HG03045 (cell line): ENCODE results near the gene CACNA2D2.

Experiments
- ATAC-seq: cut with Tn5 transposase; IDR thresholded peaks from one replicate; pipeline ENCODE4 v1.9.1; 2021; ENCODE audit warnings: mild to moderate bottlenecking, moderate library complexity; ENCODE audit not compliant: unreplicated experiment

CACNA2D2 gene

DNA sequence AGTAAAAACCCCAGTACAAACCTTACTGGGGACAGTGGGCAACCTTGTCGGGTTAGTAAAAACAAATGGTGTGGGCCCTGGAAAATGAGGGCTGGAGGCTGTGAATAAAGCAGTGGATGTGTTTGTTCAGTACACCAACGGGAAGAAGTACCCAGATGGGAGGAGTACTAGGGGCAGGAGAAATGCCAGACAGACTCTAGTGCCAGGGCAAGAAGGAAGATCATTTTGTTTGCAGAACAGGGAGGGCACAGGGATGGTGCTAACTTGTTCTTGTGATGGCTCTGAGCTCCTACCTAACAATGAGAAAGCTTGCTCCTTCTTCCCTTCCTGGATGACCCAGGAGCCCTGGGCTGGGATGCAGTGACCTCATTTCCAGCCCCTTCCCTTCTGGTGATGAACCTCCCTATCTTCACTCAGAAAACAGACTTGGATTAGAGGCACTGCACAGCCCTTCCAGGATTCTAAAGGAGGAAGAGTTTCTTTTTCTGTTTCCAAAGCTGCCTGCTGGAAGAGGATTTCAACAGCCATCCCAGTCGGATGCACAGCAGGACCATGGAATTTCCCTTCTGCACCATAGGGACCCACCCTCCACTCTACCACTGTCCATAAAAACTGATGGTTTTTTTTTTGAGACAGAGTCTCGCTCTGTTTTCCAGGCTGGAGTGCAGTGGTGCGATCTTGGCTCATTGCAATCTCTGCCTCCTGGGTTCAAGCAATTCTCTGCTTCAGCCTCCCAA lies 168.9 kb downstream of the CACNA2D2 start:
- no peak for ATAC-seq

DNA sequence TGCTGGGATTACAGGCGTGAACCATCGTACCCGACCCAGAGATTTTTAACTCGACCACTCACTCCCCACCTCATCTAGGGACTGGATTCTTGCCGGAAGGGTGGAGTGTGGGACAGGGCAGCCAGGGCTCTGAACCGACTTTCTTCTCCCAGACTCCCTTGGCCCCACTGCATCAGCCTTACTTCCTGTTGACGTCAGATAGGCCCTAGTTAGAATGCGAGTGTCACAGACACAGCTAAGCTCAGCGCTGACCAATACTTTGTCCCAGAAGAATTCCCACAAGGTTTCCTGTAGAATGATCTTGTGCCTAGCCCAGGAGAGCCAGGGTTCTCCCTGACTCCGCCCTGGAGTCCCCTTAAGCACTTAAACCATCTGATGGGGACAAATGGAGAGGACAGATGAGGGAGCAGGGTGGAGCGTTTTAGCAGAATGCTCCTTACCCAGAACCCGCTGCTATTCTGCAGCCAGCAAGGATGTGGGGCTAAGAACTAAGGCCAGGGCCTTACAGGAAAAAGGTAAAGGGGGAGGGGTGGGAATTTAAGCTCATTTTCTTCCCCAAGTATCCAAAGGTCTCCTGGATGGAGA lies 169.6 kb downstream of the CACNA2D2 start:
- ATAC-seq: no peak

DNA sequence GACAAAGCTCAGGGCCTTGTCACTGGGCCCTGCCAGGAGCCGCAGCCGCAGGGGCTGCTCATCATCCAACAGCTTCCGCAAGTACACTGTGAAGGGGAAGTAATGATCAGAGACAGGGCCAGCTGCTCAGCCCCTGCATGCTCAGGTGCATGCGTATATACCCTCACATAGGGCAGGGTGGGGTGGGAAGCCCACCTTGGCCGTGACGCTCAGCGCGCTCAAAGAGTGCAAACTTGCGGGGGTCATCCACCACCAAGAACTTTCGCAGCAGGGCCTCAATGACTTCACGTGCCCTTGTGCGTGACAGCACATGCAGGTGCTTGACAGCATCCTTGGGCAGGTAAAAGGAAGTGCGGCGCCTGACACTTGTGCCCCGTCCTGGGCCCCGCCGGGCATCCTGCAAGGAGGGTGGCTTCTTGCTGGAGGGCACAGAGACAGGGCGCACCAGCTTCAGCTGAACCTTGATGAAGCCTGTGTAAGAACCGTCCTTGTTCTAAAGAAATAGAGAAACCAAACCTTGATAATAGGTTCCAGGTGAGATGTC lies 172.0 kb downstream of the CACNA2D2 start:
- no peak for ATAC-seq

DNA sequence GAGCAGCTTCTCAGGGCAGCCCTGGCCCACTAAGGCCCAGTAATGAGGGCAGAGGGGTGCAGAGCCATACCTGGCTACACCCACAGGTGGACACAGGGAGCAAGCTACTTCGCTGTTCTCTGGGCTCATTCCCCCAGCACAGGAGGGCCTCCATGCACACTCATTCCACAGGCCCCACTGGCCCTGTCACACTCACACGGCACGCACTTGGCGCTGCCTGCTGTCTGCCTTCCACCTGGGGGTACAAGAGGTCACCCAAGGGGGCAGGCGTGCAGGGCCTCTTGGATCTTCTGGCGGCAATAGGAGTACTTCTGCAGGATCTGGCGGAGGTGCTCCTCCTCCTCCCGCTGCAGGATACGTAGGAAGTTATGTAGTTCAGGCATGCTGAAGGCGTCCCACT lies 173.1 kb downstream of the CACNA2D2 start:
- ATAC-seq: no peak

DNA sequence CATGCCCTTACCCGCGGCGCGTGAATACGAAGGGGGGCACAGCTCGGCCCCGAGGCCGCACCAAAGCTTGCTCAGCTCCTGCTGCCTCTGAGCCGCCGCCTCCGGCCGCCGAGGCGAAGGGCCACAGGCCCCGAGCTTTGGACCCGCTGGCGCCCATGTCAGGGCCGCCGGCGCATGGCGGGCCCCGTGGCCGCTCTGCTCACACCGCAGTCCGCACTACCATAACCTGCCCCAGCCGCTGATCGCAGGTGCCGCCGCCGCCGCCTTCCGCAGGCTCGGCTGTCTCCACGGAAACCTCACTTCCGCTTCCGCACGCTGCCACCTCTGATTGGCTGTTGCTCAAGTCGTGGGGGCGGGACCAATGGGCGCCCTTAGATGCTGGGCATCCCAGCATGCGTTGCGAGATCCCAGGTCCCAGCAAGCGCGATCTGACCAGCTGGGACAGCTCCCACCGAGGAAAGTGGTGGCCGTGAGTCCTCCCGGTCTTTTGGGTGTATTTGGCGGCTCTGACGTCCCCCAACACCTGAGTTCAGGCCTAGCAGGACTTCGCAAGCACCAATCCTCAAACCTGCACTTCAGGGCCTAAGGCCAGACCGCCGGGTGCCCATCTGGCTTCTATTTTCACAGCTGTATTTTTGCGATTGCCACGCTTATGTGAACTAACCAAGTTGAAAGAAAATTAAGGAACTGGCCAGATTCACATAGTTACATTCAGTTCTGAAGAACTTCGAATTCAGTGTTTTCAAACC lies 175.3 kb downstream of the CACNA2D2 start, which contains the start of gene TUSC2:
Gene TUSC2 (minus strand): TSS at position 281 of the 749 bp plus-strand sequence. CDS start 124 bp downstream, at position 157.
- peak; percentile 86 for ATAC-seq

DNA sequence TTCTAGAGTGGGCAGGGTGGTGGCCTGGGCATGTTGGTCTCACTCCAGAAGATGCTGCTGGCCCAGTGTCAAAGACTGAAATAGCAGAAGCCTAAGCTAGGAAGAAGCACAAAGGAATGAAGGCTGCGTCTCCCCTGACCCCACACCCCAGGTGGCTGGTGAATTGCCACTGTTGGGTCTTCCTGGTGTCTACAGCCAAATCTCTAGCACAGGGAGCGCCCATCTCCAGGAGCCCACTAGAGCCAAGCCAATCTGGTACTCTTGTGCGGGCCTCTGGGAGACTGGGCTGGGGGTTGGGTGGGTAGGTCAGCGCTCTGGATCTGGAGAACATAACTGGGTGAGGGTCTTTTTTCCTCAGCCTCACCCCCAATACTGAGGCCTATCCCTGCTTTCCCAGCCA lies 176.3 kb downstream of the CACNA2D2 start:
- ATAC-seq: no peak

DNA sequence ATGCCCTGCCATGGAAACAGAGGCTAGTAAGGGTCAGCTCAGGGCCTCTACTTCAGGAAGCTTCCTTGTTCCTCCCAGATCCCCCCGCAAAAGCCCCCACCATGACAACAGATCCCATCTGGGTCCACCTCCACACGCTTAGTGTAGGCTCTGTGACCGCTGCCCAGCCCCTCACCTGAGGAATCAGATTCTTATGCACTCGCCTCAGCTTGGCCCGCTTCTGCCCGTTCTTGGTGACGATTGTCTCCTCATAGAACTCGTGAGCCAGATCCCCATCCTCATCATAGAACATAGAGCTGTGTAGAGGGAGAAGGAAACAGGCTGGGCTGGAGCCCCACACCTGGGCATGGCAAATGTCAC lies 177.3 kb downstream of the CACNA2D2 start:
- no peak for ATAC-seq

DNA sequence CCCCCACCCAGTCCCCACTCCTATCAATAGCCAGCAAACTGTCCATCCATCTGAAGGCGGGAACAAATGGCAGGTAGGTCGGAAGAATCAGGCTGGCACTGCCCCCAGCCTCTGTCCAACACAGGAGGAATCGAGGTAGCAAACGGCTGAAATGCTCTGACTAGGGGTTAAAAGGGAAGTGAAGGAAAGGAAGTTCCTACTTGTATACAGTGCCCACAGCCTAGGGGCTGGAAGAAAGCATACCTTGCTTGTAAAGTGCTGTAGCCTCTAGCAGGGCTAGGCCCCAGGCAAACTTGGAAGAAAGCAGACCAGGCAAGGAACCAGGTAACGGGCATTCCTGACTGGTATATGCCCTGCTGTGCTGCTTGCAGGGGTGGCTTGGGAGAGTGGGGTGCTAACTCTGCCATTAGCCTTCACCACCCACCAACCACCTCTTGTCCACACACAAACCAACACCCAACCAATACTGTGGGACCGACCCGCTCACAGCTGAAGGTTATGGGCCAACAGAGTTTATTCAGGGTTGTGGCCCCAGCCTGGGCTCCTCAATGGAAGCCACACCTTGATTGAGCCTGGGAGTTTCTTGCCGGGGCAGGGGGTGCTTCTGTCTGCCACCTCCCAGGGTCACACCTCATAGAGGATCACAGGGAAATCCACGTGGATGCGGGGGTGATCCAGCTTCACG lies 177.8 kb downstream of the CACNA2D2 start:
- no peak for ATAC-seq

DNA sequence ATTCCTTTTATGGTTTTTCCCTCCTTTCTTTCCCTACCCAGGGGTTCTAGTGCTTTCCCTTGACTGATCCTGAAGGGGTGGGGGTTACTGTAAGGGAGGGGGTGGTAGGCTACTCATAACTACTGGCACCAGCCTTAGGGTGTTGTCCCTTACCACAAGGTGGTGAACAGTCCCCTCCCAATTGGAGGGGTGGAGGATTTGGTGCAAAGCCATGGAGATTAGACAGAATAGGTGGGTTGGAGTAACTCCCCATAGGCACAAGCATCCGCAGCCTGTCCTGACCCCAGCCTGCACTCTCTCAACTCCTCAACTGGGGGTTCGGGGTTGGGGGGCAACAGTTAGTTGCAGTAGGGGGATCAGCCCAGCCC lies 178.3 kb downstream of the CACNA2D2 start:
- ATAC-seq: no peak

DNA sequence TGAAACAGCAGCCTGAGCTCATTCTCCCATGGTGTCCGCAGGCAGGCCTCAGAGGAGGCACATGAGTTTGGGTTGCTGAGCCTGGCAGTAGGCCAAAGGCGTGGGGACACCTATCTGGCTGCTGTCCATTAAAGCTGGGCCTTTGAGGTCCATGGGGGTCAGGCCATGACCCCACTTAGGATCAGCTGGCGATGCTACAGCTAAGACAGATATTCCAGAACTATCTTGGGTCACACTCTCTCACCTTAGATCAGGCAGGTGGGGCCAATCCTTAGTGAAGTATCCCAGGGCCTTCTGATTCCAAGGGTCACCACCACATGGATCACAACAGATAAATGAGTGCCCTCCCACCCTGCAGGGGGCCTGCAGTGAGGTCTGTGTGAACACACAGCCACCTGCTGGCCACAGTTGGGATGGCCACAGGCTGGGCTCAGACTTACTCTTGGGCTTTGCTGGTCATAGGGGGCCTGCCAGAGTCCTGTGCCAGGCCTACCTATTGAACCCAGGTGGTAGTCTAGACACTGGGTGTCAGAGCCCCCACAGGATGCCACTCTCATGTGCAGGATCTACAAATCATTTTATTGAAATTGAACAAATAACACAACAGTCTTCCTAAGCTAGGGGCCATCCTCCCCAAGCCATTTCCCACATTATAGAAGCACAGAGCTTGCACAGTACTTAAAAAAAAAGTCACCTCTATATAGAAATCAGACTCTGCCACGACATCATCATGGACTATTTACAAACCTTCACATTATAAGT lies 178.9 kb downstream of the CACNA2D2 start:
- ATAC-seq: no peak

DNA sequence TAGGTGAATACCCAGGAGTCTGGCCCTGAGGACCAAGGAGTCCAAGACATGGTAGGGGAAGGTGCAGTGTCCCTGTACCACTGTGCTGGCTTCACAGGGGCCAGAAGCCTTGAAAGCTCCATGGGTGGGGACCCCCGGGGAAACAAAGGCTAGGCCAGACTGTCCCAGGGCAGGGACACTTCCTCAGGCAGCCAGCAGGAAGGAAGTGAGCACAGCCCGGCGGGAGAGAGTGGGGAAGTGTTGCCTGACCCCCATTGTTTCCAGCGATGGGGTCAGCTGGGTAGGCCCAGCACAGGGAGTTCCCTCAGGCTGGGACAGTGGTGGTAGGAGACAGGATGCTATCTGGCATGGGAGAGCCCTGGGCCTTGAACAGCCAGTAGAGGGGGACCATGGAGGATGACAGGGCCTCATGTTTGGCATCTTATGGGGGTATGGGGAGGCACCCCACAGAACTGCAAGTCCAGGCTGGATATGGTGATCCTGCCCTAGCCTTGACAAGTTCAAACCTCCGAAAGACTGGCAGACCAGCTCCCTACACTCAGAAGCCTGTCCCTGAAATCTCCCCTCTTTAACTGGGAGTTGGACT lies 179.7 kb downstream of the CACNA2D2 start:
- ATAC-seq: no peak

DNA sequence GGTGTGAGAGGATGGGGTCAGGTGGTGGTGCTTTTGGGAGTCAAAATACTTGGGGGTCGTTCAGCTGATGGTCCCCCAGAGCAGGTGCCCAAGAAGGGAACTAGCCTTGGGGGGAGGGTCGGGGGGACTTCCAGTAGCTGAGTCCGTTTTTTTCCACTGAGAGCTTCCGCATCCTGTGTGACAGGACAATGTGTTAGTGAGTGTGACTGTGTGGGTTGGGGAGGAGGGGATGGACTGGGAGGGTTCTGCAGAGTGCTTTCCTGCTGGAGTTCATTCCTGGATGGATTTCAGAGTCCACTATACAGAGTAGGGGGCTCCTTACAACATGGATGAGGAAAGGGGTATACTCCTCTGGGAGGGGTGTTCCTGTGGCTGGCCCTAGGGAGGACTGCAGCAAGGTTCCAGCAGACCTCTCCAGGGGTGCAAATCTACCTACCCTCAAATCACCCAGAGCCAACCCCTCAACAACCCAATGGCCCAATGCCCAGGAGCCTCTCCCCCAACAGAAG lies 180.3 kb downstream of the CACNA2D2 start:
- no peak for ATAC-seq

DNA sequence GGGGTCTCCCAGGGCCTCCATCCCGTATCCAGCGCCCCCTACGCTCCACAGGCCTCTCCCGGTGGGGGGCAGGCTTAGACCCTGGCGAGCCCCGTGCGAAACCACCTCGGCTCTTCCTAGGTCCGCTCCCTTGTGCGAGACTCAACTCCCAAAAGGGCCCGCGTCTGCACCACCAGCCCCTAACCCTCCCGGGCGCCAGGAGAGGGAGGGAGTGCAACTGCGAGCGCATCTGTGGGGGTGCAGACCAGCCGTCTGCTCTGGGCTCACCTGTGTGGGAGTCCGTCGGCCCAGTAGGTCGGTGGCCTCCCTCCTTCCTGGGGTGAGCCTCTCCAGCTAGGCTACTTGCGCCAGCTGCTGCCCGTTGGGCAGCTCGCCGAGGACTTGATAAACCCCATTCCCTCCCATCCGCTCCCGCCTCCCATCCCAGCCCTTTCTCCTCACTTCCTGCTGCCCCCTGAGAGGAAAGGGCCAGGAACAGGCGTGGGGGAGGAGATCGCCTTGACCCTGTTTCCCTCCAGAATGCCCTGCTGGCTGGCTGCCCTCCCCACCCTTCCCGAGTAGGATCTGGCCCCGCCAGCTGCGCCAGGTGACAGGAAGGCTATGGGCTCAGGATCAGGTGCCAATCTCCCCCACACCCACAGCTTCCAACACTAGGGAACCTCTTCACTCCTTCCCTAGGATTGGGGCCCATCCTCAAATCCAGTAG lies 180.9 kb downstream of the CACNA2D2 start, which contains the start of gene HYAL2:
Gene HYAL2 (minus strand): TSS at position 360 of the 706 bp plus-strand sequence. CDS start 2,256 bp downstream, outside the sequence.
- no peak for ATAC-seq

DNA sequence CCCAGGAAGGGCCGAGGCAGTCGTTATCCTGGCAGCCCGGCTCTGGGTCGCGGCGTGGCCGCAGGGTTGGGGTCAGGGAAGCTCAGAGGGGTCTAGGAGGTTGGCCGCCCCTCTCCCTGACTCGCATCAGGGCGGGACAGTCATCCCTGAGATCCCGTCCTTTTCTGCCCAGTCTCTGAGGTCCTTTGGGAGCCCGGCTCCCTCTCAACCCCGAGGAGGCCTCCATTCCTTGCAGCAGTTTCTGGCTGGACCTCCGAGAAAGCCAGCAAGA lies 181.4 kb downstream of the CACNA2D2 start:
- ATAC-seq: no peak

DNA sequence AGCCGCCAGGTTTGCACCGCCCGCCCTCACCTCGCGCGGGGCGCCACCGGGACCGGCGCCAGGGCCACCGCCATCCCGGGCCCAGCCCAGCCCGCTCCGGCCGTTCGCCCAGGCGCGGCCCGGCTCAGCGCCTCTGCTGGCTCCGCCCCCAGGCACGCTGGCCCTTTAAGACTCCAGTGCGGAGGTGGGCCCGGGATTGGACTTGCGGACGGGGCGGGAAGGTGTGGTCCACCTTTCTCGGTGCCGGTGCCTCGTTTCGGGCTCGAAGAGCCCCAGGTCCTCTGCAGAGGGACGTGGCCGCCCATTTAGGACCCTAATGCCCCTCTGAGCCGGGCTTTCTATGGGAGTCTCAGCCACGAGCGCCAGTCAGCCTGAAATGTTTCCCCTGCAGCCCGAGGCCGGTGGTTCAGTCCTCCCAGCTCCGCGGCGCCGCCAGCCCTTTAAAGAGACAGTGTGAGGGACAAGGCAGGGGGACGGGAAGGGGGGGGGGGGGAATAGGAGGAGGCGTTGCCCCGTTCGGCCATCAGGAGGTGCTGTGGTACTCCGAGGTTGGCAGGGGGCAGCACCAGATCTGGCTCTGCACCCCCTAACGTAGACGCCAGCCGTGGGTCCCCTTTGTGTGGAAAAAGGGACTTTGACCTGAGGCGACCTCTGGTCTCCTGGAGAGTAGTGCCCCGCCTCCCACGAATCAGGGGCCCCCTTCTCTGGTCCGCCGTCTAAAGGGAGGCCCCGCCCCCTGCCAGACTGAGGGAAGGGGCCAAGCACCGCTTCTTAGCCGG lies 181.9 kb downstream of the CACNA2D2 start:
- ATAC-seq: peak; percentile 75

DNA sequence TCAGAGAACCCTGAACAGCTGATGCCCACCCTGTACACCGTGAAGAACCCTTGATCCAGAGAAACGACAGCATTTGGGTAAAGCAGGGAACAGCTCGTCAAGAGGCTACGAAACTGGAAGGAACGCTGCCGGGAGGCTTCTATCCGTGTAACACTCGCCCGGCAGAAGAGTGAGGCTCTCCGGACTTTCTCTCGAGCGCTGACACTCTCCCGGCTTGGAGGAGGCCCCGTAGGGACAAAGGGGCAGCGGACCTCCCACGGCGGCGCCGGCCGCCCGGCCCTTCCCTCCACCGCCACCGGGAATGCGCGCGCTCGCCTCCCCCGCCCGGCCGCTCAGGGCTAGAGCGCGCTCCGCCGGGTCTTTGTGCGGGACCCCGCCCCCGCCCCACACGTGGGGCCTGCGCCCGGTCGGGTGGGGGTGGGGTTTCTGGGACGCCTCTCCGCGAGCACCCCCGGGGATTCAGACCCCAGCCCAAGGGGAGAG lies 182.5 kb downstream of the CACNA2D2 start:
- ATAC-seq: peak; percentile 50

DNA sequence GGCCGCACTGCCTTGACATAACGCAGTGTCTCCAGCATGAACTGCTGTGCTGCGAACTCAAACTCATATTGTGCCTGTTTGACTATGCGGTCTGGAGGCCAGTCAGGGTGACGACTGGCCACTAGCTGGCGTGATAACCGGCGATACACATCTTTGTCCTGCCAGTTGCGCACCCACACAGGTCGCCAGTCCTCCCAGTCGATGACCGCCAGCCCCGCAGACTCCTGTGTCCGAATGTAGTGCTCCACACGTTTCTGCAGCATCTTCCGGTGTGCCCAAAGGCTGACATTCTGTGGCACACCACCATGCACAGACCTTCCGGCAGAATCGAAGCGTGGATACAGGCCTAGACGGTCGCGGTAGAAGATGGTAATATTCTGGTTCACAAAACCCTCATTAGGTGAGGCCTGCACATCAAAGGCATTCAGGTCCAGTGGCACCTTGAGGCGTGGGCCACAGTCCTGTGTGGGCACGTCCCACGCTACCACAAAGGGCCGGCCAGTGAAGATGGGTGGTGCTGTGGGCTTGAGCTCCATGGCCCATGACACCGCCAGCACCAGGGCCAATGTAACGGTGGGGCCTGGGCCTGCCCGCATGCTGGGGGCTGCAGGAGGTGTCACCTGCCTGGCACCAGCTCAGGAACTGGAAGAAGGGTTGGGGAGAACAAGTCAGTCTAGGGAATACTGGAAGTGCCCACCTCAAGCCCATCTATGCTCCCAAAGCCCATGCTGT lies 183.4 kb downstream of the CACNA2D2 start:
- no peak for ATAC-seq
